Neural progenitor cell (in vitro differentiated cells): ENCODE results near the gene KCNMB2.

Source experiments
- EZH2 ChIP-seq: fragments of 200-600 bp; sonication (generic); IDR thresholded peaks from 2 replicates; pipeline ENCODE4 v1.6.1; 2017; ENCODE audit warnings: antibody characterized with exemption, mild to moderate bottlenecking, moderate library complexity
- EZH2phosphoT487 ChIP-seq: fragments of 200-600 bp; sonication (generic); IDR thresholded peaks from 2 replicates; pipeline ENCODE4 v1.6.1; 2017; ENCODE audit warnings: antibody characterized with exemption
- TF ChIP-seq, protein P1 (sequence below): fragments of 200-600 bp; sonication (generic); IDR thresholded peaks from 2 replicates; pipeline ENCODE4 v1.5.1; 2017; ENCODE audit warnings: antibody characterized with exemption, mild to moderate bottlenecking

DNA sequence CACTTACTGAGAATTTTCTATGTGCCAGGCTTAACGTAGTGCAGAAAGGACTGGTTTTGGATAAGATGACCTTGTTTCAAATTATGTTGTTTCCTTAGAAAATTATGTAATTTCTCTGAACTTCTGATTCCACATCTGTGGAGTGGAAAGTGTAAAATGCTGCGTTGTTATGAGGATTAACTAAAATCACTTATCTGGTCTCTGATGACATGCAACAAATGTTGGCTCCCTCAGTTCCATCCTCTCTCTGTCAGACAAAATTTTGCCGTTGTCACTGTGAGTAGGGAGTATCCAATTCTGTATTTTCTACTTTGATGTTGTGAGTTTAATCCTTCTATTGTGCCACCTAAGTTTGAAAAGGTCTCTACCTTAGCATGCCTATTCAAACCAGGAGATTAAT, 175.5 kb downstream of the KCNMB2 start:
- TF ChIP-seq, protein P1, sequence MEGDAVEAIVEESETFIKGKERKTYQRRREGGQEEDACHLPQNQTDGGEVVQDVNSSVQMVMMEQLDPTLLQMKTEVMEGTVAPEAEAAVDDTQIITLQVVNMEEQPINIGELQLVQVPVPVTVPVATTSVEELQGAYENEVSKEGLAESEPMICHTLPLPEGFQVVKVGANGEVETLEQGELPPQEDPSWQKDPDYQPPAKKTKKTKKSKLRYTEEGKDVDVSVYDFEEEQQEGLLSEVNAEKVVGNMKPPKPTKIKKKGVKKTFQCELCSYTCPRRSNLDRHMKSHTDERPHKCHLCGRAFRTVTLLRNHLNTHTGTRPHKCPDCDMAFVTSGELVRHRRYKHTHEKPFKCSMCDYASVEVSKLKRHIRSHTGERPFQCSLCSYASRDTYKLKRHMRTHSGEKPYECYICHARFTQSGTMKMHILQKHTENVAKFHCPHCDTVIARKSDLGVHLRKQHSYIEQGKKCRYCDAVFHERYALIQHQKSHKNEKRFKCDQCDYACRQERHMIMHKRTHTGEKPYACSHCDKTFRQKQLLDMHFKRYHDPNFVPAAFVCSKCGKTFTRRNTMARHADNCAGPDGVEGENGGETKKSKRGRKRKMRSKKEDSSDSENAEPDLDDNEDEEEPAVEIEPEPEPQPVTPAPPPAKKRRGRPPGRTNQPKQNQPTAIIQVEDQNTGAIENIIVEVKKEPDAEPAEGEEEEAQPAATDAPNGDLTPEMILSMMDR, result no peak
- TF ChIP-seq EZH2 (no peak), EZH2phosphoT487 (no peak)
